Gastroesophageal sphincter (tissue), 4 donors: ENCODE data around the gene GPC3. TPM values are rescaled to one million over a fixed set of nuclear protein-coding genes. Genes with fewer than 3 reads are reported as not detected.

Experiments used
- ATAC-seq: fragments of 150-250 bp; one replicate; pipeline ENCODE4 v1.9.1; 2016; ENCODE audit warnings: mild to moderate bottlenecking, moderate library complexity
- H3K27ac ChIP-seq, 4 donors: fragments of 200-600 bp; sonication (generic) in 3 of 4; 1 replicate in 3 of 4; 2 replicates in 1 of 4; pipeline ENCODE4 v1.5.1; 2016 to 2019
- H3K27me3 ChIP-seq: fragments of 200-600 bp; sonication (generic); one replicate; pipeline ENCODE4 v1.5.1; 2019
- H3K36me3 ChIP-seq, 2 donors: fragments of 200-600 bp; sonication (generic); one replicate each; pipeline ENCODE4 v1.5.1; 2019; ENCODE audit warnings: control low read depth in 1 of 2
- H3K4me1 ChIP-seq, 3 donors: fragments of 200-600 bp; sonication (generic); 1 replicate in 2 of 3; 2 replicates in 1 of 3; pipeline ENCODE4 v1.5.1; 2016 to 2019; ENCODE audit warnings: control low read depth in 2 of 3
- H3K4me3 ChIP-seq, 2 donors: fragments of 200-600 bp; sonication (generic); one replicate each; pipeline ENCODE4 v1.5.1; 2019; ENCODE audit warnings: mild to moderate bottlenecking in 1 of 2, moderate library complexity in 1 of 2
- H3K9me3 ChIP-seq, 3 donors: fragments of 200-600 bp; sonication (generic); one replicate each; pipeline ENCODE4 v1.5.1; 2017 to 2019; ENCODE audit warnings: control low read depth in 2 of 3
- EP300 ChIP-seq: sonication (generic); formaldehyde crosslinking; IDR thresholded peaks from one replicate; pipeline ENCODE4 v1.6.1; 2017; ENCODE audit warnings: antibody characterized with exemption, mild to moderate bottlenecking
- POLR2A ChIP-seq, 2 donors: fragments of 450-650 bp; IDR thresholded peaks; one replicate each; pipeline ENCODE4 v1.6.1; 2017; ENCODE audit warnings: antibody characterized with exemption in 2 of 2, mild to moderate bottlenecking in 2 of 2, moderate library complexity in 1 of 2
- POLR2AphosphoS5 ChIP-seq: sonication (generic); formaldehyde crosslinking; IDR thresholded peaks from one replicate; pipeline ENCODE4 v1.6.1; 2017; ENCODE audit warnings: antibody characterized with exemption
- WGBS, 2 donors: methylation state at CpG; one replicate each; pipeline ENCODE4 v1.1.5; 2018; ENCODE audit warnings: low coverage in 1 of 2; 5-methylcytosine and 5-hydroxymethylcytosine counted together
- total RNA-seq, 4 donors: library from RNA; depleted of rRNA; stranded (reverse); fragments of >200 nt; gene quantifications; one replicate each; pipeline ENCODE4 v1.1.0, GENCODE V29; 2016
- TF ChIP-seq, protein P1 (sequence below), 4 experiments: fragments of 200-600 bp in 2 of 4; fragments of 450-650 bp in 2 of 4; sonication (generic) in 1 of 4; IDR thresholded peaks; one replicate each; pipeline ENCODE4 v1.5.1; 2017 to 2019; ENCODE audit warnings: antibody characterized with exemption in 4 of 4, mild to moderate bottlenecking in 2 of 4, moderate library complexity in 2 of 4

The GPC3 gene
- total RNA-seq: 10 to 100 TPM in 3 of 4 donors, 1 to 10 TPM in 1; 5.8 to 19.7 (median 14.9) TPM

DNA sequence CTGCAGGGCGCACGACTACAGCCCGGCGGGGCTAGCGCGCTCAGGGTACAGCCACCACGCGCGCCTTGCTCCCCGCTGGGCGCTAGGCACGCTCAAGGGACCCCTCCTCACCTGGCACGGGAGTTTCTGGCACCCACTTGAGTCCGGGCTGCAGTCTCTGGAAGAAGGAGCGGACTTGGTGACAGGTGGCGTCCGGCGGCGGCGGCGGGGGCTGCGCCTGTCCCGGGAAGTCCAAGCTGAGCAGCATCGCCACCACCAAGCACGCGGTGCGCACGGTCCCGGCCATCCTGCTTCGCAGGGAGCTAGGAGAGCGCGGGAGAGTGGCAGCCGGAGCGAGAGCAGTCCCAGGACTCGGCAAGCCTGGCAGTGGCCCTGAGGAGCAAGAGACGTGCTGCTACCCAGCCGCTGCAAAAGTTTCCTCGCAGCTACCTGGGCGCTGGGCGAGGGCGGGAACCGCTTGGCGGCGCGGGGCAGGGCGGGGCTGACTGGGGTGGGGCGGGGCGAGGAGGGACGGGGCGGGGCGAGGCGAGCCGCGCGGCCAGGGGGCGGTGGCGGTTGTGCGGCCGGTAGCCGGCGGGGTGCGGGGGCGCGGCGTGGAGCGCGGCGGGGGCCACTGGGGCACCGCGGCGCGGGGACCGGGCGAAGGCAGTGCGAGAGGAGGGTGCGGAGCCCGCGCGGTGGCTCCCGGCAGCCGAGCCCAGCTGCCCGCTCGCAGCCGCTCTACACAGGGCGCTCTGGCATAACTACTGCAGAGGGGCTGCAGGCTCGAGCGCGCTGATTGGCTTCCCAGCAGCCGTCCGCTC, at the start of gene GPC3:
Gene GPC3 (minus strand): TSS at position 431 of the 803 bp plus-strand sequence.
- 18% methylated on average over 5 of the region's 90 CpGs; no CpG with 5 or more reads in 1 of the 2 donors for WGBS, 2 donors
- ATAC-seq: peak; percentile 72
- H3K27me3 ChIP-seq: peaks cover 20% of the 10 kb centered on the region

DNA sequence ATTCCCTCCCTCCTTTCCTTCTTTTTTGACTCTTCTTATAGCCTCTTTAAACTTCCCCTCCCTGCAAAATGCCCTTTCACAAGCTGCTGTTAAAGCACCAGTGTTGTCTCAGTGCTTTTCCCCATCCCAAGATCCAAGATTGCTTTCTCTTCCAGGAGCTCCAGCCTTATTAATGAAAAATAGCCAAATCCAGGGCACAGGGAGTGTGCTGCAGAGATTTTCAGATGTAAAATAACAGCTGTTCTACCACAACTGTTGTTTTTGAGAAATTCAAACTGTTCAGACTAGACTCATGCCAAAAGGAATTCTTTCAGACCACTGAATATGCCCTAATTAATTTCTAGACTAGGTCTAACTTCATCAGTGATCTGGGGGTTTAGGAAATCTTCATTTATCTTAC, 47.0 kb upstream of the GPC3 start:
- no peaks in the 10 kb centered on the region for H3K4me1 ChIP-seq
- H3K27me3 ChIP-seq: no peaks in the 10 kb centered on the region
- H3K36me3 ChIP-seq: no peaks in the 10 kb centered on the region
- no peak for ATAC-seq
- no peak for TF ChIP-seq EP300
- TF ChIP-seq POLR2AphosphoS5: no peak
- TF ChIP-seq POLR2A (IDR thresholded peaks at IDR 0.05): no peak
- TF ChIP-seq, protein P1, sequence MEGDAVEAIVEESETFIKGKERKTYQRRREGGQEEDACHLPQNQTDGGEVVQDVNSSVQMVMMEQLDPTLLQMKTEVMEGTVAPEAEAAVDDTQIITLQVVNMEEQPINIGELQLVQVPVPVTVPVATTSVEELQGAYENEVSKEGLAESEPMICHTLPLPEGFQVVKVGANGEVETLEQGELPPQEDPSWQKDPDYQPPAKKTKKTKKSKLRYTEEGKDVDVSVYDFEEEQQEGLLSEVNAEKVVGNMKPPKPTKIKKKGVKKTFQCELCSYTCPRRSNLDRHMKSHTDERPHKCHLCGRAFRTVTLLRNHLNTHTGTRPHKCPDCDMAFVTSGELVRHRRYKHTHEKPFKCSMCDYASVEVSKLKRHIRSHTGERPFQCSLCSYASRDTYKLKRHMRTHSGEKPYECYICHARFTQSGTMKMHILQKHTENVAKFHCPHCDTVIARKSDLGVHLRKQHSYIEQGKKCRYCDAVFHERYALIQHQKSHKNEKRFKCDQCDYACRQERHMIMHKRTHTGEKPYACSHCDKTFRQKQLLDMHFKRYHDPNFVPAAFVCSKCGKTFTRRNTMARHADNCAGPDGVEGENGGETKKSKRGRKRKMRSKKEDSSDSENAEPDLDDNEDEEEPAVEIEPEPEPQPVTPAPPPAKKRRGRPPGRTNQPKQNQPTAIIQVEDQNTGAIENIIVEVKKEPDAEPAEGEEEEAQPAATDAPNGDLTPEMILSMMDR (IDR thresholded peaks at IDR 0.05): no peak
- no peak overlapping the region for H3K27ac ChIP-seq
- no peaks in the 10 kb centered on the region for H3K9me3 ChIP-seq
- no peak overlapping the region for H3K4me3 ChIP-seq

More for the DNA sequence above, at the start of gene GPC3:
- Histone ChIP-seq H3K4me1 (peaks cover 0 to 15% (median 4%) of the 10 kb centered on the region in 3 donors), H3K4me3 (peak within 1 kb of the TSS in 1 of 2 donors; percentile 50), H3K27ac (no peak within 1 kb of the TSS), H3K36me3 (no peaks in the 10 kb centered on the region), H3K9me3 (no peaks in the 10 kb centered on the region)
- no peak for TF ChIP-seq POLR2AphosphoS5
- TF ChIP-seq, protein P1 (IDR thresholded peaks at IDR 0.05): no peak
- TF ChIP-seq POLR2A (IDR thresholded peaks at IDR 0.05): no peak
- no peak for TF ChIP-seq EP300

DNA sequence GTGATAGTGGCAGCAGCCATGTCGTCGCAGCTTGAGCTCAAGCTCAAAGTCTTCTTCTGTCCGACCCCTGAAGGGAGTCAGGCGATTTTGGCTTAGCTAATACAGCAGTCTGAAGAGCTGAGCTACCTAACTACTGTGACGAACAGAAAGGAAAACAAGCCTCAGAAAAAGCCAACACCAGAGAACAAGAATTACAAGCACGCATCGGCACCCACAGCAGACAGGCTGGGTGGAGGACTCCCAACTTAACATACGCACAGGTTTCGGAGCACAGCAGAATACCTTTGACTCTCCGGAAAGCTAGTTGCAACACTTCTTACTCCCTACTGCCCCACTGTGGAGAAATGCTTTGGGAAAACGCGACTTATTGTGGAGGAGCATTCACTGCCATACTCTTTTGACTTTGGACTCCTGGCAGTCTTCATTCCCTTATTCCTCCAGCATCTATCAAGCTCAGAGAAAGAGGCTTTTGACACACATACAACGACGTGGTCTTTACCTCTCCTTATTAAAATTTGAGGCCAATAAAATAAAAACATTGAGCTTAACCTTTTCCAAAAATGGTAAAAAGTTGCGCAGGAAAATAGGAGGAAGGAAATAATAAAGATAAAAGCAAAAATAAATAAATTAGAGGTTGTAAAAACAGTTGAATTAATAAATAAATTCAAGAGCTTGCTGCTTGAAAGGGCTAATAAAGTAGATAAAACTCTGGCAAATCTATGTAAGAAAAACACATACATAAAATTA, 41.3 kb upstream of the GPC3 start:
- H3K36me3 ChIP-seq: no peaks in the 10 kb centered on the region
- WGBS, 2 donors: 20 to 28% methylated on average over 6 to 12 of the region's 15 CpGs

DNA sequence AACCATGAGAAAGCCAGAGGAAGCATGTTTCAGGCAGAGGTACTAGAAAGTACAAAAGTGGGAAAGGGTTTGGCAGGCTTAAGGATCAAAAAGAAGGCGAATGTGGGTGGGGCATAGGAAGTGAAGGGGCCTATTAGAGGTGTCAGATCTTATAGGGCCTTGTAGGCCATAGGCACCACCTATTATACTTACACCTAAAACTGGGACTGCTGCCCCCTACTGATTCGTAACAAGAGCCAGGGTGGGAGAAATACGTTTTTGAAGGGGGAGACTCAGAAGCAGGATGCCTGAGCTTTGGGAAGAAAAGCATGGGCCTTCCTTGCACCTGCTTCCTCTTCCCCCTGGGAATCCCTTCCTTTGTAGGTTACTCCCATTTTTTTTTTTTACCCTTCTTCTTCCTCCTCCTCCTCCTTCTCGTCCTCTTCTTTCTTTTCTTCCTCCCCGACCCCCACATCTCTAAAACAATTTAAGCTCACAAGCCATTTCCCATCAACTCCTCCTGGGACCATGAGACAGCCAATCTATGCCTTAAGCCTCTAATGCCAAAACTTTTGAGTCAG, 40.7 kb upstream of the GPC3 start:
- Histone ChIP-seq H3K9me3 (no peaks in the 10 kb centered on the region), H3K27me3 (no peaks in the 10 kb centered on the region), H3K36me3 (no peaks in the 10 kb centered on the region), H3K4me3 (no peak overlapping the region), H3K27ac (no peak overlapping the region), H3K4me1 (no peaks in the 10 kb centered on the region)
- ATAC-seq: no peak
- TF ChIP-seq POLR2AphosphoS5: no peak
- no peak for TF ChIP-seq POLR2A (IDR thresholded peaks at IDR 0.05)
- TF ChIP-seq EP300: no peak
- TF ChIP-seq, protein P1 (IDR thresholded peaks at IDR 0.05): no peak
- WGBS, 2 donors: 38 to 48% methylated on average over 2 to 3 of the region's 5 CpGs

More for the DNA sequence above, 41.3 kb upstream of the GPC3 start:
- H3K9me3 ChIP-seq: no peaks in the 10 kb centered on the region
- H3K27ac ChIP-seq: no peak overlapping the region
- no peak for TF ChIP-seq POLR2AphosphoS5
- TF ChIP-seq, protein P1 (IDR thresholded peaks at IDR 0.05): peak in 3 of 4 experiments; percentile 8 to 53 (median 32)
- H3K27me3 ChIP-seq: no peaks in the 10 kb centered on the region
- ATAC-seq: peak; percentile 64
- H3K4me3 ChIP-seq: peak overlapping the region in 1 of 2 donors; percentile 23
- no peaks in the 10 kb centered on the region for H3K4me1 ChIP-seq
